A549 treated with ZK216348 at 1 μM for 4 hours (cell line): ENCODE data around the gene DSCAML1. TPM values are rescaled to one million over a fixed set of nuclear protein-coding genes. Genes with fewer than 3 reads are reported as not detected.

Experiments used
- total RNA-seq: library from RNA; stranded (reverse); fragments of 200-300 nt; extraction: Qiagen RNA extraction; gene quantifications from 5 replicates; pipeline ENCODE4 v1.2.3, GENCODE V29; 2022; ENCODE audit warnings: low read depth

The DSCAML1 gene
- 0.14 to 0.66 TPM (median 0.27 TPM) in 5 replicates for total RNA-seq

GRCh38 chr11:117796872-117797529 is at the start of gene DSCAML1:
DSCAML1 (minus strand) TSS chr11:117797216; CDS start chr11:117797079, 137 bp downstream.

GRCh38 chr11:117824571-117825537 is 27.8 kb upstream of the DSCAML1 start, which contains the start of gene FXYD2:
FXYD2 (minus strand) TSS chr11:117824744; CDS start chr11:117824678, 66 bp downstream.

Other genes with a start within 250 kb of the DSCAML1 start
- 14.5 to 21.4 TPM (median 17.9 TPM) in 5 replicates for gene FXYD2, start 27.5 kb upstream of the DSCAML1 start, total RNA-seq
- gene FXYD6, start 79.4 kb upstream of the DSCAML1 start, total RNA-seq, result 0.20 to 0.53 TPM (median 0.31 TPM) in 5 replicates
- not detected in 5 replicates for gene TMPRSS13, start 132.2 kb upstream of the DSCAML1 start, total RNA-seq
- gene IL10RA, start 189.2 kb upstream of the DSCAML1 start, total RNA-seq, result 0.06 to 0.09 TPM in 2 of 5 replicates, not detected in the others